Frontal cortex (tissue), 4 donors: ENCODE results near the gene DENND5A. TPM values are rescaled to one million over a fixed set of nuclear protein-coding genes. Genes with fewer than 3 reads are reported as not detected.
"Not testable (repeated sequence)": the region's sequence is repeated elsewhere in the genome, so short reads cannot be mapped to it uniquely, and the experiment has no call there.

Experiments used
- DNase-seq, 2 donors: peaks; one replicate each; pipeline ENCODE4 v3.0.0; 2012; ENCODE audit warnings: low spot score in 2 of 2
- FAIRE-seq: peaks from 2 replicates; lab custom pipeline; 2012; peaks lifted over from hg19 to GRCh38; lab: Jason Lieb, UNC
- total RNA-seq: library from RNA; depleted of rRNA; stranded (reverse); fragments of >200 nt; gene quantifications from one replicate; pipeline ENCODE4 v1.2.3, GENCODE V29; 2014
- donor health status: control.
- donor health status: control.
- donor health status: control.

The DENND5A gene
- total RNA-seq, 1 donor from 2014 or later: 119 TPM

- FAIRE-seq (no peak), DNase-seq (no peak)
Measured at GRCh38 chr11:9118277-9118676, 146.9 kb downstream of the DENND5A start.

- DNase-seq (no peak), FAIRE-seq (no peak)
Measured at GRCh38 chr11:9112075-9112474, 153.1 kb downstream of the DENND5A start.

- FAIRE-seq: no peak
- no peak for DNase-seq
Measured at GRCh38 chr11:9109858-9110731, 155.1 kb downstream of the DENND5A start.

GRCh38 chr11:9104580-9104979 is 160.6 kb downstream of the DENND5A start:
- DNase-seq (no peak), FAIRE-seq (no peak)

GRCh38 chr11:9103542-9104276 is 161.4 kb downstream of the DENND5A start:
- no peak for FAIRE-seq

GRCh38 chr11:9099617-9100016 is 165.5 kb downstream of the DENND5A start:
- DNase-seq (no peak), FAIRE-seq (no peak)

More at GRCh38 chr11:9103542-9104276, 161.4 kb downstream of the DENND5A start:
- no peak for DNase-seq

GRCh38 chr11:9098455-9098854 is 166.7 kb downstream of the DENND5A start:
- FAIRE-seq: not testable (repeated sequence)

GRCh38 chr11:9097186-9097943 is 167.8 kb downstream of the DENND5A start:
- DNase-seq, FAIRE-seq: not testable (repeated sequence)

More at GRCh38 chr11:9098455-9098854, 166.7 kb downstream of the DENND5A start:
- not testable (repeated sequence) for DNase-seq

- no peak for FAIRE-seq
- no peak for DNase-seq
Measured at GRCh38 chr11:9096427-9096826, 168.7 kb downstream of the DENND5A start.

- FAIRE-seq: no peak
Measured at GRCh38 chr11:9095421-9095820, 169.7 kb downstream of the DENND5A start.

GRCh38 chr11:9094420-9094819 is 170.7 kb downstream of the DENND5A start:
- no peak for FAIRE-seq

More at GRCh38 chr11:9095421-9095820, 169.7 kb downstream of the DENND5A start:
- DNase-seq: no peak

GRCh38 chr11:9092853-9093778 is 172.0 kb downstream of the DENND5A start:
- no peak for FAIRE-seq
- DNase-seq: no peak

More at GRCh38 chr11:9094420-9094819, 170.7 kb downstream of the DENND5A start:
- DNase-seq: no peak

- DNase-seq (no peak), FAIRE-seq (no peak)
Measured at GRCh38 chr11:9092072-9092471, 173.1 kb downstream of the DENND5A start.

GRCh38 chr11:9091044-9091922 is 173.9 kb downstream of the DENND5A start, which contains the start of gene SCUBE2:
Gene SCUBE2 (minus strand): TSS chr11:9091599. CDS start chr11:9091528, 71 bp downstream.
- FAIRE-seq: no peak
- peak in 1 of 2 donors; percentile 51 for DNase-seq

GRCh38 chr11:9090488-9091043 is 174.6 kb downstream of the DENND5A start:
- DNase-seq (no peak), FAIRE-seq (no peak)

- DNase-seq: no peak
- no peak for FAIRE-seq
Measured at GRCh38 chr11:9089636-9090035, 175.5 kb downstream of the DENND5A start.

GRCh38 chr11:9089061-9089460 is 176.1 kb downstream of the DENND5A start:
- no peak for FAIRE-seq
- DNase-seq: no peak
